Measurements from ENCODE around the gene KLHDC10.

Gene KLHDC10

DNA sequence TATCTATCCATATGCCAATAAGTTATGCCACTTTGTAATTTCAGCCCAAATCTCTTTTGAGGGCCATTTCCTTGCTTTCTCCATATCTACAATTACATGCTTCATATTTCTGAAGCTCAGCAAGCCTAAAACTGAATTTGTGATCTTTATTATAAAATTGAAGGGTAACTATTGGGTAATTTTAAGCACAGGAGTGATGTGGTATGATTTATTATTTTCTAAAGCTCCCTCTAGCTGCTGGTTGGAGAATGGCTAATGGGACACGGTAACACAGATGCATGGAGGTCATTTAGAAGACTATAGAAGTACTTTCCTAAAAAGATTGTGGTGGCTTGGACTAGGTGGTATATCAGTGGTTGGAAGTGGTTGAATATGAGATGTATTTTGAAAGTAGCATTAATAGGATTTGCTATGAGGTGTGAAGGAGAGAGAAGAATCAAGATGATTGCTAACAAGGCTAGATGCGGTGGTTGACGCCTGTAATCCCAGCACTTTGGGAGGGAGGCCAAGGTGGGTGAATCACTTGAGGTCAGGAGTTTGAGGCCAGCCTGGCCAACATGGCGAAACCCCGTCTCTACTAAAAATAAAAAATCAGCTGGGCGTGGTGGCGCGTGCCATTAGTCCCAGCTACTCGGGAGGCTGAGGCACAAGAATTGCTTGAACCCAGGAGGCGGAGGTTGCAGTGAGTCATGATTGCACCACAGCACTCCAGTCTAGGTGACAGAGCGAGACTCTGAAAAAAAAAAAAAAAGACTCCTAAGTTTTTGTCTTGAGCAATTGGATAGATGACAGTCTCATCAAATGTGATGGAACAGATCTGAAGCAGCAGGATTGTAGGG is 13.9 kb downstream of the KLHDC10 start:
- TF ChIP-seq SIN3A (IDR thresholded peaks at IDR 0.05; ENCODE audit: borderline replicate concordance, insufficient read depth, low read length) (no peak), TAF1 (IDR thresholded peaks at IDR 0.05; ENCODE audit: borderline replicate concordance, insufficient read depth, low read length) (no peak), FOXP2 (optimal IDR thresholded peaks at IDR 0.05; ENCODE audit: borderline replicate concordance, extremely low read depth, extremely low read length, insufficient read depth) (no peak), POLR2AphosphoS5 (IDR thresholded peaks at IDR 0.05; ENCODE audit: low read depth, low read length) (no peak)
- TF ChIP-seq, protein P1, sequence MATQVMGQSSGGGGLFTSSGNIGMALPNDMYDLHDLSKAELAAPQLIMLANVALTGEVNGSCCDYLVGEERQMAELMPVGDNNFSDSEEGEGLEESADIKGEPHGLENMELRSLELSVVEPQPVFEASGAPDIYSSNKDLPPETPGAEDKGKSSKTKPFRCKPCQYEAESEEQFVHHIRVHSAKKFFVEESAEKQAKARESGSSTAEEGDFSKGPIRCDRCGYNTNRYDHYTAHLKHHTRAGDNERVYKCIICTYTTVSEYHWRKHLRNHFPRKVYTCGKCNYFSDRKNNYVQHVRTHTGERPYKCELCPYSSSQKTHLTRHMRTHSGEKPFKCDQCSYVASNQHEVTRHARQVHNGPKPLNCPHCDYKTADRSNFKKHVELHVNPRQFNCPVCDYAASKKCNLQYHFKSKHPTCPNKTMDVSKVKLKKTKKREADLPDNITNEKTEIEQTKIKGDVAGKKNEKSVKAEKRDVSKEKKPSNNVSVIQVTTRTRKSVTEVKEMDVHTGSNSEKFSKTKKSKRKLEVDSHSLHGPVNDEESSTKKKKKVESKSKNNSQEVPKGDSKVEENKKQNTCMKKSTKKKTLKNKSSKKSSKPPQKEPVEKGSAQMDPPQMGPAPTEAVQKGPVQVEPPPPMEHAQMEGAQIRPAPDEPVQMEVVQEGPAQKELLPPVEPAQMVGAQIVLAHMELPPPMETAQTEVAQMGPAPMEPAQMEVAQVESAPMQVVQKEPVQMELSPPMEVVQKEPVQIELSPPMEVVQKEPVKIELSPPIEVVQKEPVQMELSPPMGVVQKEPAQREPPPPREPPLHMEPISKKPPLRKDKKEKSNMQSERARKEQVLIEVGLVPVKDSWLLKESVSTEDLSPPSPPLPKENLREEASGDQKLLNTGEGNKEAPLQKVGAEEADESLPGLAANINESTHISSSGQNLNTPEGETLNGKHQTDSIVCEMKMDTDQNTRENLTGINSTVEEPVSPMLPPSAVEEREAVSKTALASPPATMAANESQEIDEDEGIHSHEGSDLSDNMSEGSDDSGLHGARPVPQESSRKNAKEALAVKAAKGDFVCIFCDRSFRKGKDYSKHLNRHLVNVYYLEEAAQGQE (IDR thresholded peaks at IDR 0.05; ENCODE audit: insufficient read depth in 1 of 2, low read depth in 2 of 2, low read length in 2 of 2), result no peak

DNA sequence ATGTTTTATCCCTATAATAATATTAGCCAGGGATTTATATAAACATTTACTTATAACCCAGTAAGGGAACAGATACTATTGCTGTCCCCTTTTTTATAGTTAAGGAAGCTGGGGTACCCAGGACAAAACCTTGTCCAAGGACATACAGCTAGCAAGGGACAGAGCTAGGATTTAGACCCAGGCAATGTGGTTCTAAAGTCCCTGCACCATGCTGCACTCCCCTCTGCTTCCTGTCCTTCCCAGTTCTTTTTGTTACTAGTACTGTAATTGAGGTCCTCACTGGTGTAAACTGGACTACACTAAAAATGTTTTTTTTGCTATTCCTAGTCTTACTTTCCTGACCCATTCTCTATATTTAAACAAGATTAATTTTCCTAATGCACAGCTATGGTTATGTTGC is 16.6 kb downstream of the KLHDC10 start:
- TF ChIP-seq, protein P1 (IDR thresholded peaks at IDR 0.05; ENCODE audit: insufficient read depth in 1 of 2, low read depth in 2 of 2, low read length in 2 of 2), result no peak
- TF ChIP-seq POLR2AphosphoS5 (IDR thresholded peaks at IDR 0.05; ENCODE audit: low read depth, low read length) (no peak), FOXP2 (optimal IDR thresholded peaks at IDR 0.05; ENCODE audit: borderline replicate concordance, extremely low read depth, extremely low read length, insufficient read depth) (no peak), SIN3A (IDR thresholded peaks at IDR 0.05; ENCODE audit: borderline replicate concordance, insufficient read depth, low read length) (no peak), TAF1 (IDR thresholded peaks at IDR 0.05; ENCODE audit: borderline replicate concordance, insufficient read depth, low read length) (no peak)

DNA sequence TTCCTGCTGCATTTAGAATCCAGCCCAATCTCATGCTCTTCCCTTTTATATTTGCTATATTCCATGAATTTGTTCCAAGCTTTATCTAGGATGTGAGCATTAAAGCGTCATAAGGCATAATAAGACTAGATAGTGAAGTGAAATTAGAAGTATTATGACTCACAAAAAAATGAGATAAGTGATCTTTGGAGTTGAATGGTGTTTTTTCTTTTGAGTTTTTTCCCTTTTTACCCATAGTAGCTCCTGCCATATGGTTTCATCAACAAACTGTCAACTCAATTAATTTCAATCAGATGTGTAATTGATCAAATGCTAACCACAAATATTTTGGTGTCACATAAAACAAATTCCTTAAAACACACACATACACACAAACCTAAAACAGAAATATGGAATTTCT is 17.0 kb downstream of the KLHDC10 start:
- no peak for TF ChIP-seq POLR2AphosphoS5 (IDR thresholded peaks at IDR 0.05; ENCODE audit: low read depth, low read length)
- TF ChIP-seq SIN3A (IDR thresholded peaks at IDR 0.05; ENCODE audit: borderline replicate concordance, insufficient read depth, low read length), result no peak
- TF ChIP-seq, protein P1 (IDR thresholded peaks at IDR 0.05; ENCODE audit: insufficient read depth in 1 of 2, low read depth in 2 of 2, low read length in 2 of 2), result no peak
- TF ChIP-seq TAF1 (IDR thresholded peaks at IDR 0.05; ENCODE audit: borderline replicate concordance, insufficient read depth, low read length), result no peak
- TF ChIP-seq FOXP2 (optimal IDR thresholded peaks at IDR 0.05; ENCODE audit: borderline replicate concordance, extremely low read depth, extremely low read length, insufficient read depth), result no peak

DNA sequence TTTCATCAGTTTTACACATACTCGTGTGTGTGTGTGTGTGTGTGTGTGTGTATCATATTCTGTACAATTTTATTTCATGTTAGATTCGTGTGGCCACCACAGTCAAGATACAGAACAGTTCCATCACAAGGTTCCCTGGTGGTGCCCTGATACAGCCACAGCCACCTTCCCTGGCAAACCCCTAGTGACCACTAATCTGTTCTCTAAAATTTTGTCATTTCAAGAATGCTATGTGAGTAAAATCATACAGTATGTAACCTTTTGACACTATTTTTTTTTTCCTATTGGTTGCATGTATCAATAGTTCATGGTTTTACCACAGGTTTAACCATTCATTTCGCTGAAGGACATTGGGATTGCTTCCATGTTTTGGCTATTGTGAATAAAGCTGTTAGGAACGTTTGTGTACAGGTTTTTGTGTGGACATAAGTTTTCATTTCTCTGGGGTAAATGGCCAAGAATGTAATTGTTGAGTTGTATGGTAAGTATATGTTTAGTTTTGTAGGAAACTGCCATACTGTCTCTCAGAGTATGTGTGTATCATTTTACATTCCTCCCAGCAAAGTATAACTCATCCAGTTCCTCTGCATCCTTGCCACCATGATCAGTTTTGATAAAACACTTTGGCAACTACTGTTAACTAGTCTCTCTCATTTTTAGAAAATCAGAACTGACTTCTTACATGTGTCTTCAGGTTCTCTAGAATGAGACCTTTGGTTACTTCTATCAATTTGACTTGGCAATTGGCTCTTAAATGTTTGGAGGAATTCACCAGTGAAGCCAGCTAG is 20.6 kb downstream of the KLHDC10 start:
- TF ChIP-seq, protein P1 (IDR thresholded peaks at IDR 0.05; ENCODE audit: insufficient read depth in 1 of 2, low read depth in 2 of 2, low read length in 2 of 2), result no peak
- no peak for TF ChIP-seq FOXP2 (optimal IDR thresholded peaks at IDR 0.05; ENCODE audit: borderline replicate concordance, extremely low read depth, extremely low read length, insufficient read depth)
- TF ChIP-seq SIN3A (IDR thresholded peaks at IDR 0.05; ENCODE audit: borderline replicate concordance, insufficient read depth, low read length), result no peak
- no peak for TF ChIP-seq POLR2AphosphoS5 (IDR thresholded peaks at IDR 0.05; ENCODE audit: low read depth, low read length)
- TF ChIP-seq TAF1 (IDR thresholded peaks at IDR 0.05; ENCODE audit: borderline replicate concordance, insufficient read depth, low read length), result no peak
